Kidney epithelial cell (primary cell): Measurements from ENCODE around the gene SIAH1. TPM values are rescaled to one million over a fixed set of nuclear protein-coding genes. Genes with fewer than 3 reads are reported as not detected.
A peak's percentile ranks its signal among the peaks of the same experiment; 100 is the strongest.

Source experiments
- DNase-seq: peaks from one replicate; pipeline ENCODE4 v3.0.0-alpha.2; 2010; ENCODE audit warnings: low read depth
- H3K27me3 ChIP-seq: 2 replicates; pipeline ENCODE4 v1.6.0; 2011; ENCODE audit warnings: low read length; ENCODE audit not compliant: control insufficient read depth, insufficient read depth
- H3K36me3 ChIP-seq: 2 replicates; pipeline ENCODE4 v1.5.1; 2011; ENCODE audit warnings: low read length; ENCODE audit not compliant: control insufficient read depth, insufficient read depth
- H3K4me3 ChIP-seq: 2 replicates; pipeline ENCODE4 v1.5.1; 2011; ENCODE audit warnings: low read depth, mild to moderate bottlenecking, control low read depth, low read length
- total RNA-seq: library from RNA; depleted of rRNA; stranded (reverse); fragments of >200 nt; gene quantifications from 2 replicates; pipeline ENCODE4 v1.2.3, GENCODE V29; 2015
- TF ChIP-seq, protein P1 (sequence below): IDR thresholded peaks from 2 replicates; pipeline ENCODE4 v1.5.1; 2011; ENCODE audit warnings: mild to moderate bottlenecking, moderate library complexity, low read length, control low read depth, inconsistent platforms; ENCODE audit not compliant: insufficient read depth, poor library complexity, severe bottlenecking

The SIAH1 gene
- total RNA-seq, 1 donor from 2014 or later = 30.3 TPM

- TF ChIP-seq, protein P1, sequence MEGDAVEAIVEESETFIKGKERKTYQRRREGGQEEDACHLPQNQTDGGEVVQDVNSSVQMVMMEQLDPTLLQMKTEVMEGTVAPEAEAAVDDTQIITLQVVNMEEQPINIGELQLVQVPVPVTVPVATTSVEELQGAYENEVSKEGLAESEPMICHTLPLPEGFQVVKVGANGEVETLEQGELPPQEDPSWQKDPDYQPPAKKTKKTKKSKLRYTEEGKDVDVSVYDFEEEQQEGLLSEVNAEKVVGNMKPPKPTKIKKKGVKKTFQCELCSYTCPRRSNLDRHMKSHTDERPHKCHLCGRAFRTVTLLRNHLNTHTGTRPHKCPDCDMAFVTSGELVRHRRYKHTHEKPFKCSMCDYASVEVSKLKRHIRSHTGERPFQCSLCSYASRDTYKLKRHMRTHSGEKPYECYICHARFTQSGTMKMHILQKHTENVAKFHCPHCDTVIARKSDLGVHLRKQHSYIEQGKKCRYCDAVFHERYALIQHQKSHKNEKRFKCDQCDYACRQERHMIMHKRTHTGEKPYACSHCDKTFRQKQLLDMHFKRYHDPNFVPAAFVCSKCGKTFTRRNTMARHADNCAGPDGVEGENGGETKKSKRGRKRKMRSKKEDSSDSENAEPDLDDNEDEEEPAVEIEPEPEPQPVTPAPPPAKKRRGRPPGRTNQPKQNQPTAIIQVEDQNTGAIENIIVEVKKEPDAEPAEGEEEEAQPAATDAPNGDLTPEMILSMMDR = no peak
- peak overlapping the region; percentile 69 for H3K4me3 ChIP-seq
- H3K36me3 ChIP-seq = no peaks in the 10 kb centered on the region
- H3K27me3 ChIP-seq = no peaks in the 10 kb centered on the region
- no peak for DNase-seq
Observed at GRCh38 chr16:48384520-48385252, 527 bp downstream of the SIAH1 start.

DNA sequence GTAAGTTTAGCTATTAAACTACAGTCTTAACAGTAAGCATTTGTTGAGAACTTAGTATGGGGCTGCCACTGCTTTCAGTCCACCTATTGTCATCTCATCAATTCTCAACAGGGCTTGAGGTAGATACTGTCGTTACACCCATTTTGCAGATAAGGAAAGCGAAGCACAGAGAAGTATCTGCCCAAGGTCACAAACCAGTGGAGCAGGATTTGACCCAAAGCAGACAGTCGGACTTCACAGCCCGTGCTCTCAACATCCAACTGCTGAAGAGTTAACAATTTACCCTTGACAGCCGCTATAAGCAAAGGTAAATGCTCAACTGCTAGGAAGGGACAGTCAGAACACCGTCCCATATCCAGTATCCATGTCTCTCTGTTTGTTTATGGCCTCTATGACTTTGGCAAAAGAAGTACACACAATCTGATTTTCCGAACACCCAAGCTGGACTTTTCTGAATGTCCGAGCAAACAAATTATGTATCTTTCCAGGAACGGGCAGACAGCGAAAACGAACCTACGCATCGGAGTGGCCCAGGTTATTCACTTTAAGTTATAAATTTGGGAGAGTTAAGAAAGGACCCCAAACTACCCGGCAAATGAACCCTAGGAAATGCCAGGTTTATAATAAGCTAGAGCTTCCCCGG lies 1.2 kb downstream of the SIAH1 start:
- no peak for DNase-seq
- Histone ChIP-seq H3K4me3 (peak overlapping the region; percentile 69), H3K27me3 (no peaks in the 10 kb centered on the region), H3K36me3 (no peaks in the 10 kb centered on the region)
- TF ChIP-seq, protein P1 = no peak

DNA sequence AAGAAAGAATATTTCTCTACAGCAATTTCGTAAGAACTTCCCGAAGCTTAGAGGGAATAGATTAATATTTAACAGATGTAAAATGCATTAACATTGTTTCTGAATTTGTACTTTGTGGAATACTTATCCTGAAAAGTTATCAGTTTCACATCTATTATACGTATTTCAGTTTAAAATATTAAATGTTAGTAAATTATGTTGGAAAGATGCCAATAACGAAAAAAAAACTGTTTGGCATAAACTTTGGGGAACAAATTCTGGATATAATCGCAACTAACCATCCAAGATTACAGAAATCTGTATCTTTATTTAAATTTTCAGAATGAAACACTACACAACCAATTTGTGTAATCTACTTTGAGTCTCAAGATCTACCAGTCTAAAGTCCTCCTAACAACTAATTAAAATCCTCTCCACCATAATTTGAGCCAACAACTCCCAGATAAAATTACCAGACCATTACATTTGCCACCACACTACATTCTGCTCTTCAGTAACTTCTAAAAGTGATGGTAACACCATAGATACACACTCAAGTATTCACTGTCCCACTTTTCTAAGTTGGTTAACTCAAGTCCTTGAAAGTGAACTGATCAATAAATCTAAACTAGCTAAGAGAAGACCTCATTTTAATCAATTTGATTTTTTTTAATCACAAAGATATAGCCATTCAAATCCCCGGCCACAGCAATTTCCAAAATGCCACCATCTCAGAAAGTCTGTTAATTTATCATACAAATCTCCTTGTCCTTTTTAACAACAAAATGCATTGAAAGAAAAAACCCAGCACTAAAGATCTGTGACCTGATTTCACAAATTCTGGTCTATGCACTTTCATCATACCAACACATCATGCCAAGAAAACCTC lies 2.0 kb downstream of the SIAH1 start:
- no peaks in the 10 kb centered on the region for H3K27me3 ChIP-seq
- TF ChIP-seq, protein P1 = no peak
- peak overlapping the region; percentile 69 for H3K4me3 ChIP-seq

GRCh38 chr16:48382131-48382530 lies 3.1 kb downstream of the SIAH1 start:
- Histone ChIP-seq H3K27me3 (no peaks in the 10 kb centered on the region), H3K36me3 (no peaks in the 10 kb centered on the region), H3K4me3 (no peak overlapping the region)
- no peak for DNase-seq
- TF ChIP-seq, protein P1 = no peak

More for the DNA sequence above, 2.0 kb downstream of the SIAH1 start:
- no peaks in the 10 kb centered on the region for H3K36me3 ChIP-seq
- no peak for DNase-seq

GRCh38 chr16:48381201-48381600 lies 4.0 kb downstream of the SIAH1 start:
- TF ChIP-seq, protein P1 = no peak
- H3K36me3 ChIP-seq = no peaks in the 10 kb centered on the region
- DNase-seq = no peak
- H3K4me3 ChIP-seq = no peak overlapping the region
- H3K27me3 ChIP-seq = no peaks in the 10 kb centered on the region
